SK-N-SH (cell line): ENCODE measurements around the gene SMG1. TPM values are rescaled to one million over a fixed set of nuclear protein-coding genes. Genes with fewer than 3 reads are reported as not detected.

Experiments
- CTCF ChIA-PET: fragments of 300-600, 350-600 bp; formaldehyde crosslinking; extraction: SDS; loops from one replicate; lab custom pipeline; 2021; lab: Yijun Ruan, JAX
- POLR2A ChIA-PET: fragments of 350-600 bp; sonication (Branson Sonifier 250); formaldehyde crosslinking; extraction: SDS; loops from one replicate; lab custom pipeline; 2020; ENCODE audit warnings: antibody characterized with exemption, inconsistent platforms; lab: Yijun Ruan, JAX
- DNase-seq: peaks from one replicate; pipeline ENCODE4 v3.0.0; 2012
- H2AFZ ChIP-seq: fragments of 200-600 bp; sonication (generic); 2 replicates; pipeline ENCODE4 v1.8.1; 2016; ENCODE audit warnings: antibody characterized with exemption, mild to moderate bottlenecking, low read depth
- H3F3A ChIP-seq: fragments of 200-600 bp; sonication (generic); replicated peaks from 2 replicates; pipeline ENCODE3; 2016; ENCODE audit warnings: antibody characterized with exemption, mild to moderate bottlenecking; ENCODE audit not compliant: insufficient read depth
- H3K27ac ChIP-seq, 2 experiments: fragments of 200-500 bp in 1 of 2; fragments of 200-600 bp in 1 of 2; sonication (Bioruptor generic) in 1 of 2; sonication (generic), shearing (Covaris generic) in 1 of 2; 2 replicates each; pipeline versions ENCODE4 v1.5.1 to v1.6.1; 2014 to 2016; ENCODE audit warnings: low read depth in 2 of 2, inconsistent platforms in 1 of 2, low read length in 1 of 2, mild to moderate bottlenecking in 1 of 2, mixed read lengths in 1 of 2
- H3K27me3 ChIP-seq: fragments of 200-600 bp; sonication (generic), shearing (Covaris generic); 2 replicates; pipeline ENCODE4 v1.6.1; 2016; ENCODE audit warnings: mixed run types; ENCODE audit not compliant: insufficient read depth
- H3K36me3 ChIP-seq, 2 experiments: fragments of 200-500 bp in 1 of 2; fragments of 200-600 bp in 1 of 2; sonication (Bioruptor generic) in 1 of 2; sonication (generic) in 1 of 2; replicated peaks in 1 of 2; 2 replicates each; pipeline versions ENCODE3 to v1.5.1; 2014 to 2016; ENCODE audit warnings: low read length in 1 of 2, mild to moderate bottlenecking in 1 of 2; ENCODE audit not compliant: insufficient read depth in 2 of 2, control insufficient read depth in 1 of 2
- H3K4me1 ChIP-seq, 2 experiments: fragments of 200-500 bp in 1 of 2; fragments of 200-600 bp in 1 of 2; sonication (Bioruptor generic) in 1 of 2; sonication (generic), shearing (Covaris generic) in 1 of 2; 2 replicates each; pipeline versions ENCODE4 v1.5.1 to v1.6.1; 2014 to 2016; ENCODE audit warnings: low read depth in 1 of 2, low read length in 1 of 2, mixed run types in 1 of 2; ENCODE audit not compliant: insufficient read depth in 2 of 2, control insufficient read depth in 1 of 2
- H3K4me2 ChIP-seq: fragments of 200-600 bp; sonication (generic), shearing (Covaris generic); 2 replicates; pipeline ENCODE4 v1.6.1; 2017; ENCODE audit warnings: mixed run types
- H3K4me3 ChIP-seq, 2 experiments: fragments of 200-500 bp in 1 of 2; fragments of 200-600 bp in 1 of 2; sonication (Bioruptor generic) in 1 of 2; sonication (generic), shearing (Covaris generic) in 1 of 2; 2 replicates each; pipeline versions ENCODE4 v1.5.1 to v1.8.1; 2014 to 2016; ENCODE audit warnings: low read depth in 2 of 2, inconsistent platforms in 1 of 2, low read length in 1 of 2, mild to moderate bottlenecking in 1 of 2, mixed read lengths in 1 of 2, moderate library complexity in 1 of 2
- H3K79me2 ChIP-seq: fragments of 200-600 bp; sonication (generic); 2 replicates; pipeline ENCODE4 v1.8.1; 2017; ENCODE audit warnings: mild to moderate bottlenecking; ENCODE audit not compliant: insufficient read depth
- H3K9ac ChIP-seq: fragments of 200-600 bp; sonication (generic); 2 replicates; pipeline ENCODE4 v1.6.1; 2017; ENCODE audit warnings: mixed run types
- H3K9me2 ChIP-seq: fragments of 200-600 bp; sonication (generic); 2 replicates; pipeline ENCODE4 v1.6.1; 2017; ENCODE audit warnings: mixed run types
- H3K9me3 ChIP-seq: fragments of 200-600 bp; sonication (generic); 2 replicates; pipeline ENCODE4 v1.6.1; 2017; ENCODE audit warnings: mixed run types, mild to moderate bottlenecking, moderate library complexity
- H4K20me1 ChIP-seq: fragments of 200-600 bp; sonication (generic); 2 replicates; pipeline ENCODE4 v1.6.1; 2017; ENCODE audit warnings: mild to moderate bottlenecking, mixed run types; ENCODE audit not compliant: insufficient read depth
- FOXJ3 ChIP-seq: sonication (generic); formaldehyde crosslinking; IDR thresholded peaks from 2 replicates; pipeline ENCODE4 v1.5.1; 2020; ENCODE audit warnings: mild to moderate bottlenecking, missing genetic modification reagents
- JUND ChIP-seq: IDR thresholded peaks from 2 replicates; pipeline ENCODE4 v1.4.0; 2012
- NRF1 ChIP-seq: IDR thresholded peaks from 2 replicates; pipeline ENCODE4 v1.6.1; 2012; ENCODE audit warnings: low read depth, mild to moderate bottlenecking, low read length
- POLR2AphosphoS5 ChIP-seq: IDR thresholded peaks from 2 replicates; pipeline ENCODE4 v1.6.1; 2012; ENCODE audit warnings: low read depth, low read length
- RCOR1 ChIP-seq: fragments of 150-350 bp; IDR thresholded peaks from 2 replicates; pipeline ENCODE4 v1.6.1; 2017; ENCODE audit warnings: antibody characterized with exemption, low read length
- RFX5 ChIP-seq: IDR thresholded peaks from 2 replicates; pipeline ENCODE4 v1.6.1; 2012; ENCODE audit warnings: mild to moderate bottlenecking, improper control_type of control experiment, low read length
- SIN3A ChIP-seq: IDR thresholded peaks from 2 replicates; pipeline ENCODE4 v1.6.1; 2012; ENCODE audit warnings: low read depth, mild to moderate bottlenecking, low read length, moderate library complexity, borderline replicate concordance
- TAF1 ChIP-seq: IDR thresholded peaks from 2 replicates; pipeline ENCODE4 v1.6.1; 2012; ENCODE audit warnings: low read depth, mild to moderate bottlenecking, low read length, moderate library complexity, borderline replicate concordance
- TEAD4 ChIP-seq: IDR thresholded peaks from 2 replicates; pipeline ENCODE4 v1.4.0; 2012; ENCODE audit warnings: mild to moderate bottlenecking, borderline replicate concordance; ENCODE audit not compliant: insufficient read depth
- whole genome bisulfite sequencing: methylation state at CpG from one replicate; pipeline ENCODE4 v1.1.6; 2017; ENCODE audit warnings: low lambda C conversion rate; 5-methylcytosine and 5-hydroxymethylcytosine counted together
- polyA plus RNA-seq, 3 experiments: library from polyadenylated mRNA; depleted of rRNA; stranded (reverse); fragments of >200 nt; gene quantifications; 2 replicates each; pipeline ENCODE4 v1.2.3, GENCODE V29; 2012
- TF ChIP-seq, protein P1 (sequence below): IDR thresholded peaks from 2 replicates; pipeline ENCODE4 v1.6.1; 2012; ENCODE audit warnings: mild to moderate bottlenecking, low read depth, low read length, moderate library complexity
- TF ChIP-seq, protein P2 (sequence below): fragments of 150-350 bp; IDR thresholded peaks from 2 replicates; pipeline ENCODE4 v1.6.1; 2016; ENCODE audit warnings: mild to moderate bottlenecking, low read depth, low read length
- TF ChIP-seq, protein P3 (sequence below): IDR thresholded peaks from 2 replicates; pipeline ENCODE4 v1.4.0; 2012; ENCODE audit warnings: low read depth, borderline replicate concordance
- TF ChIP-seq, protein P4 (sequence below): fragments of 200-600 bp; sonication (generic); IDR thresholded peaks from 2 replicates; pipeline ENCODE4 v1.6.1; 2017; ENCODE audit warnings: antibody characterized with exemption, mild to moderate bottlenecking, moderate library complexity
- TF ChIP-seq, protein P5 (sequence below): IDR thresholded peaks from 2 replicates; pipeline ENCODE4; 2012
- TF ChIP-seq, protein P6 (sequence below): IDR thresholded peaks from 2 replicates; pipeline ENCODE4 v1.4.0; 2012; ENCODE audit warnings: low read depth

The SMG1 gene
- polyA plus RNA-seq, 1 of the 3 experiments (the other 2 are of a cell fraction), result 11.2 TPM

DNA sequence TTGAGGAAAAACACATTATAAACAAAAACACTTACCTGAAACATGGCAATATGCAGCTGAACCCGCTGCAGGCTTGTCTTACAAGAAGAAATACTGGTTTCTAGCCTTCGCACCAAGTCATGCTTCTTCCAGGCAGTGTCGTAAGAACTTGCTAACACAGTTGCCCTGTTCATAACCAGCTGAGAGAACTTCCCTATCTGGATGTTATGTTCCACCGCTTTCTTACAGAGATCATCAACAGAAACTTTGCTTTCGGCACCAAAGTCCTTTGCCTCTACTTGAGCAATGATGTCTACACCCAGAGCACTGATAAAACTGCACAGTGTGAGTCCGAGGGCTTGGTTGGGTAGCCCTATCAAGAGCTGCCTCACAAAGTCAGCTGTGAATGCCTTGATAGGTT lies 97.0 kb downstream of the SMG1 start:
- Histone ChIP-seq H3K79me2 (no peaks in the 10 kb centered on the region), H3K36me3 (peaks cover 59 to 61% of the 10 kb centered on the region in 2 experiments), H2AFZ (no peak overlapping the region), H3K4me3 (no peak overlapping the region), H3K9me3 (no peaks in the 10 kb centered on the region), H3K9me2 (no peaks in the 10 kb centered on the region), H3K9ac (no peak overlapping the region), H3K27ac (no peak overlapping the region), H4K20me1 (no peaks in the 10 kb centered on the region), H3K27me3 (no peaks in the 10 kb centered on the region), H3K4me2 (no peak overlapping the region), H3F3A (peaks cover 7% of the 10 kb centered on the region), H3K4me1 (no peaks in the 10 kb centered on the region)
- POLR2A ChIA-PET, result interaction anchor here (0.9 kb wide), 1 partner anchor 27 kb away, joined by 3 read pairs; no protein-coding TSS in a partner anchor
- CTCF ChIA-PET, result no interaction called here
- 98% methylated on average over 6 of the region's 6 CpGs for WGBS
- DNase-seq, result no peak
- TF ChIP-seq POLR2AphosphoS5 (no peak), NRF1 (no peak), JUND (no peak), FOXJ3 (CRISPR knock-in tag) (no peak), RCOR1 (no peak), TEAD4 (no peak), RFX5 (no peak), TAF1 (no peak), SIN3A (no peak)
- TF ChIP-seq, protein P1, sequence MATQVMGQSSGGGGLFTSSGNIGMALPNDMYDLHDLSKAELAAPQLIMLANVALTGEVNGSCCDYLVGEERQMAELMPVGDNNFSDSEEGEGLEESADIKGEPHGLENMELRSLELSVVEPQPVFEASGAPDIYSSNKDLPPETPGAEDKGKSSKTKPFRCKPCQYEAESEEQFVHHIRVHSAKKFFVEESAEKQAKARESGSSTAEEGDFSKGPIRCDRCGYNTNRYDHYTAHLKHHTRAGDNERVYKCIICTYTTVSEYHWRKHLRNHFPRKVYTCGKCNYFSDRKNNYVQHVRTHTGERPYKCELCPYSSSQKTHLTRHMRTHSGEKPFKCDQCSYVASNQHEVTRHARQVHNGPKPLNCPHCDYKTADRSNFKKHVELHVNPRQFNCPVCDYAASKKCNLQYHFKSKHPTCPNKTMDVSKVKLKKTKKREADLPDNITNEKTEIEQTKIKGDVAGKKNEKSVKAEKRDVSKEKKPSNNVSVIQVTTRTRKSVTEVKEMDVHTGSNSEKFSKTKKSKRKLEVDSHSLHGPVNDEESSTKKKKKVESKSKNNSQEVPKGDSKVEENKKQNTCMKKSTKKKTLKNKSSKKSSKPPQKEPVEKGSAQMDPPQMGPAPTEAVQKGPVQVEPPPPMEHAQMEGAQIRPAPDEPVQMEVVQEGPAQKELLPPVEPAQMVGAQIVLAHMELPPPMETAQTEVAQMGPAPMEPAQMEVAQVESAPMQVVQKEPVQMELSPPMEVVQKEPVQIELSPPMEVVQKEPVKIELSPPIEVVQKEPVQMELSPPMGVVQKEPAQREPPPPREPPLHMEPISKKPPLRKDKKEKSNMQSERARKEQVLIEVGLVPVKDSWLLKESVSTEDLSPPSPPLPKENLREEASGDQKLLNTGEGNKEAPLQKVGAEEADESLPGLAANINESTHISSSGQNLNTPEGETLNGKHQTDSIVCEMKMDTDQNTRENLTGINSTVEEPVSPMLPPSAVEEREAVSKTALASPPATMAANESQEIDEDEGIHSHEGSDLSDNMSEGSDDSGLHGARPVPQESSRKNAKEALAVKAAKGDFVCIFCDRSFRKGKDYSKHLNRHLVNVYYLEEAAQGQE, result no peak
- TF ChIP-seq, protein P2, sequence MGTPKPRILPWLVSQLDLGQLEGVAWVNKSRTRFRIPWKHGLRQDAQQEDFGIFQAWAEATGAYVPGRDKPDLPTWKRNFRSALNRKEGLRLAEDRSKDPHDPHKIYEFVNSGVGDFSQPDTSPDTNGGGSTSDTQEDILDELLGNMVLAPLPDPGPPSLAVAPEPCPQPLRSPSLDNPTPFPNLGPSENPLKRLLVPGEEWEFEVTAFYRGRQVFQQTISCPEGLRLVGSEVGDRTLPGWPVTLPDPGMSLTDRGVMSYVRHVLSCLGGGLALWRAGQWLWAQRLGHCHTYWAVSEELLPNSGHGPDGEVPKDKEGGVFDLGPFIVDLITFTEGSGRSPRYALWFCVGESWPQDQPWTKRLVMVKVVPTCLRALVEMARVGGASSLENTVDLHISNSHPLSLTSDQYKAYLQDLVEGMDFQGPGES, result no peak
- TF ChIP-seq, protein P3, sequence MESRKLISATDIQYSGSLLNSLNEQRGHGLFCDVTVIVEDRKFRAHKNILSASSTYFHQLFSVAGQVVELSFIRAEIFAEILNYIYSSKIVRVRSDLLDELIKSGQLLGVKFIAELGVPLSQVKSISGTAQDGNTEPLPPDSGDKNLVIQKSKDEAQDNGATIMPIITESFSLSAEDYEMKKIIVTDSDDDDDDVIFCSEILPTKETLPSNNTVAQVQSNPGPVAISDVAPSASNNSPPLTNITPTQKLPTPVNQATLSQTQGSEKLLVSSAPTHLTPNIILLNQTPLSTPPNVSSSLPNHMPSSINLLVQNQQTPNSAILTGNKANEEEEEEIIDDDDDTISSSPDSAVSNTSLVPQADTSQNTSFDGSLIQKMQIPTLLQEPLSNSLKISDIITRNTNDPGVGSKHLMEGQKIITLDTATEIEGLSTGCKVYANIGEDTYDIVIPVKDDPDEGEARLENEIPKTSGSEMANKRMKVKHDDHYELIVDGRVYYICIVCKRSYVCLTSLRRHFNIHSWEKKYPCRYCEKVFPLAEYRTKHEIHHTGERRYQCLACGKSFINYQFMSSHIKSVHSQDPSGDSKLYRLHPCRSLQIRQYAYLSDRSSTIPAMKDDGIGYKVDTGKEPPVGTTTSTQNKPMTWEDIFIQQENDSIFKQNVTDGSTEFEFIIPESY, result no peak
- TF ChIP-seq, protein P4, sequence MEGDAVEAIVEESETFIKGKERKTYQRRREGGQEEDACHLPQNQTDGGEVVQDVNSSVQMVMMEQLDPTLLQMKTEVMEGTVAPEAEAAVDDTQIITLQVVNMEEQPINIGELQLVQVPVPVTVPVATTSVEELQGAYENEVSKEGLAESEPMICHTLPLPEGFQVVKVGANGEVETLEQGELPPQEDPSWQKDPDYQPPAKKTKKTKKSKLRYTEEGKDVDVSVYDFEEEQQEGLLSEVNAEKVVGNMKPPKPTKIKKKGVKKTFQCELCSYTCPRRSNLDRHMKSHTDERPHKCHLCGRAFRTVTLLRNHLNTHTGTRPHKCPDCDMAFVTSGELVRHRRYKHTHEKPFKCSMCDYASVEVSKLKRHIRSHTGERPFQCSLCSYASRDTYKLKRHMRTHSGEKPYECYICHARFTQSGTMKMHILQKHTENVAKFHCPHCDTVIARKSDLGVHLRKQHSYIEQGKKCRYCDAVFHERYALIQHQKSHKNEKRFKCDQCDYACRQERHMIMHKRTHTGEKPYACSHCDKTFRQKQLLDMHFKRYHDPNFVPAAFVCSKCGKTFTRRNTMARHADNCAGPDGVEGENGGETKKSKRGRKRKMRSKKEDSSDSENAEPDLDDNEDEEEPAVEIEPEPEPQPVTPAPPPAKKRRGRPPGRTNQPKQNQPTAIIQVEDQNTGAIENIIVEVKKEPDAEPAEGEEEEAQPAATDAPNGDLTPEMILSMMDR, result no peak
- TF ChIP-seq, protein P5, sequence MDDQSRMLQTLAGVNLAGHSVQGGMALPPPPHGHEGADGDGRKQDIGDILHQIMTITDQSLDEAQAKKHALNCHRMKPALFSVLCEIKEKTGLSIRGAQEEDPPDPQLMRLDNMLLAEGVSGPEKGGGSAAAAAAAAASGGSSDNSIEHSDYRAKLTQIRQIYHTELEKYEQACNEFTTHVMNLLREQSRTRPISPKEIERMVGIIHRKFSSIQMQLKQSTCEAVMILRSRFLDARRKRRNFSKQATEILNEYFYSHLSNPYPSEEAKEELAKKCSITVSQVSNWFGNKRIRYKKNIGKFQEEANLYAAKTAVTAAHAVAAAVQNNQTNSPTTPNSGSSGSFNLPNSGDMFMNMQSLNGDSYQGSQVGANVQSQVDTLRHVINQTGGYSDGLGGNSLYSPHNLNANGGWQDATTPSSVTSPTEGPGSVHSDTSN, result no peak
- TF ChIP-seq, protein P6, sequence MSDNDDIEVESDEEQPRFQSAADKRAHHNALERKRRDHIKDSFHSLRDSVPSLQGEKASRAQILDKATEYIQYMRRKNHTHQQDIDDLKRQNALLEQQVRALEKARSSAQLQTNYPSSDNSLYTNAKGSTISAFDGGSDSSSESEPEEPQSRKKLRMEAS, result no peak
